Measurements from ENCODE around the gene TSPAN32.

DNA sequence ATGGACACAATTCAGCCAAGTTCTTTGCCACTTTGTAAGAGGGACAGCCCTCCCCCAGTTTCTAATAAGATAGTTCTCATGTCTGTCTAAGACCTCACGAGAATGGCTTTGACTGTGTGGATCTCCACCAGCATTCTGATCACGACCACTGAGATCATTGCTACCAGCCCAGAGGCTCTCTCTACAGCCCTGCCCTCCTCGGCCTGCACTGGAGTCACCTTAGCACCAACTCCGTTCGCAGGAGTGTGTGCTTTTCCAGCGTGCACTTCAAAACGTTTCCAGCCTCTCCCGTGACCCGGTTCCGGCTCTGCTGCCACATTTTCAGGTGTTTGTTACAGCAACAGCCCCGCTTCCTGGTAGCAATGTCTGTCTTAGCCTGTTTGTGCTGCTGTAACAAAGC, 26.2 kb downstream of the TSPAN32 start:
- TF ChIP-seq ZC3H10 (CRISPR knock-in tag; IDR thresholded peaks at IDR 0.05) (no peak), CSRNP3 (CRISPR knock-in tag; IDR thresholded peaks at IDR 0.05) (no peak), TCF4 (CRISPR knock-in tag; IDR thresholded peaks at IDR 0.05; ENCODE audit: borderline replicate concordance) (no peak), CSDC2 (CRISPR knock-in tag; IDR thresholded peaks at IDR 0.05) (no peak), ARNTL (CRISPR knock-in tag; IDR thresholded peaks at IDR 0.05; ENCODE audit: borderline replicate concordance, low read depth) (no peak), ZFP3 (CRISPR knock-in tag; IDR thresholded peaks at IDR 0.05) (no peak)
- TF ChIP-seq, protein P1, sequence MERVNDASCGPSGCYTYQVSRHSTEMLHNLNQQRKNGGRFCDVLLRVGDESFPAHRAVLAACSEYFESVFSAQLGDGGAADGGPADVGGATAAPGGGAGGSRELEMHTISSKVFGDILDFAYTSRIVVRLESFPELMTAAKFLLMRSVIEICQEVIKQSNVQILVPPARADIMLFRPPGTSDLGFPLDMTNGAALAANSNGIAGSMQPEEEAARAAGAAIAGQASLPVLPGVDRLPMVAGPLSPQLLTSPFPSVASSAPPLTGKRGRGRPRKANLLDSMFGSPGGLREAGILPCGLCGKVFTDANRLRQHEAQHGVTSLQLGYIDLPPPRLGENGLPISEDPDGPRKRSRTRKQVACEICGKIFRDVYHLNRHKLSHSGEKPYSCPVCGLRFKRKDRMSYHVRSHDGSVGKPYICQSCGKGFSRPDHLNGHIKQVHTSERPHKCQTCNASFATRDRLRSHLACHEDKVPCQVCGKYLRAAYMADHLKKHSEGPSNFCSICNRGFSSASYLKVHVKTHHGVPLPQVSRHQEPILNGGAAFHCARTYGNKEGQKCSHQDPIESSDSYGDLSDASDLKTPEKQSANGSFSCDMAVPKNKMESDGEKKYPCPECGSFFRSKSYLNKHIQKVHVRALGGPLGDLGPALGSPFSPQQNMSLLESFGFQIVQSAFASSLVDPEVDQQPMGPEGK (CRISPR knock-in tag; IDR thresholded peaks at IDR 0.05; ENCODE audit: borderline replicate concordance), result no peak

Measured in SK-N-SH treated with all-trans-retinoic acid at 6 μM for 48 hours (cell line).